Neural progenitor cell (in vitro differentiated cells): Measurements from ENCODE around the gene INKA2.

Experiments used
- EZH2 ChIP-seq: fragments of 200-600 bp; sonication (generic); IDR thresholded peaks from 2 replicates; pipeline ENCODE4 v1.6.1; 2017; ENCODE audit warnings: antibody characterized with exemption, mild to moderate bottlenecking, moderate library complexity
- EZH2phosphoT487 ChIP-seq: fragments of 200-600 bp; sonication (generic); IDR thresholded peaks from 2 replicates; pipeline ENCODE4 v1.6.1; 2017; ENCODE audit warnings: antibody characterized with exemption

DNA sequence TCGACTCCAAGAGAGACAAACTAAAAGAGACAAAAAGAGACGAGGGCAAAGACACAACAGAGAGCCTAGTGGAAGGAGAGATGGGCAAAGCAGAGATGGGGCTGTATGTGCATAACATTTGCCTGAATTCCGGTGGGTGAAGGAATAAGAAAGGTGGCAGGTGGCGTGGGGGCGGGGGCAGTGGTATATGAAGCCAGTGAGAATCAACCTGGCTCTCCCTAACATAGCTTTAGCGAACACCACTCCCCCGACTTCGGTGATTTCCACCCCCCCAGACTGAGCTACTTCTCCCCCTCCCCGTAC, 1.1 kb downstream of the INKA2 start:
- TF ChIP-seq EZH2 (no peak), EZH2phosphoT487 (no peak)
